ENCODE results near the gene SLC16A4.
"Not testable (repeated sequence)": the region's sequence is repeated elsewhere in the genome, so short reads cannot be mapped to it uniquely, and the experiment has no call there.

The SLC16A4 gene

DNA sequence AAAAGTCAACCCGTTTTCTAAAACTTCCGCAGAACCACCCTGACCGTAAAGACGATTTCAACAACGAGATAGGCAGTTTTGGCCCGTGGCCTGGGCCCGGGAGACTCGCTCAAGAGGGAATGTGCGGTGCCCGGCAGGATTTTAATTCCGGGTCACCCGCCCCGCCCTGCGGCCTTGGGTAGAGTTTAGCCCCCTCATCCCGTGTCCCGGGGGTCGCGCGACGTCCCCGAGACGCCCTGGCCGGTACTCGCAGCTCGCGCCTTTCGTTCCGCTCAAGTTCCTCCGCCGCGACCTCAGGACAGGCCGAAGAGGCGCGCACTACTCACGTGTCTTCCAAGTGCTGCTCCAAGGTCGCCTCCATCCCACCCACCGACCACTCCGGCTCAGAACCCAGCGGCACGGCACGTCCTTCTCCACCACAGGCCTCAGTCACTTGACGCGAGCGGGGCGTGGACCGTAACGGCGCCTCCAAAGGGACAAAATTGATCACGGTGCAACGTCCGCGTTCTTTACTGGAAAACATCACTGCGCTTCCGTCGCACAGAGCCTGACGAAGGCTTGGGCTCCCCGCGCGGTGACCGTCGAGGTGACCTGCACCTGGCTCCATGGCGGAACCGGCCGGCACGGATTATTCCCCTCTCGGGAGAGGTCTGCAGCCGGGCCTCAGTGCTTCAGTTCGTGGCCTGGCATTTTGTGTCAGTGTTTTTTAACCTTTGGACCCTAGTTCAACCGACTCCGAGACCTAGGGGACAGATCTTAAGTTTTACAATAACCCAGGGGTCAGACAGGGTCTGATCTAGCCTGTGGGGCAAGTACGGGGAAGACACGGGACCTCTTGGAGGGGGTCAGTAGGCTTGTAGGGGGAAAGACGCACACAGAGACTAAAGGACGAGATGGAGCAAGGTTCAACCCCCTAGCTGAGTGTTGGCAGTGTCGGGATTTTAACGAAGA, 16.7 kb upstream of the SLC16A4 start, which contains the start of gene LAMTOR5:
LAMTOR5 (minus strand) TSS at position 435 of the 951 bp plus-strand sequence; CDS start at position 361, 74 bp downstream.
- DNase-seq, result peak; percentile 81 to 91

DNA sequence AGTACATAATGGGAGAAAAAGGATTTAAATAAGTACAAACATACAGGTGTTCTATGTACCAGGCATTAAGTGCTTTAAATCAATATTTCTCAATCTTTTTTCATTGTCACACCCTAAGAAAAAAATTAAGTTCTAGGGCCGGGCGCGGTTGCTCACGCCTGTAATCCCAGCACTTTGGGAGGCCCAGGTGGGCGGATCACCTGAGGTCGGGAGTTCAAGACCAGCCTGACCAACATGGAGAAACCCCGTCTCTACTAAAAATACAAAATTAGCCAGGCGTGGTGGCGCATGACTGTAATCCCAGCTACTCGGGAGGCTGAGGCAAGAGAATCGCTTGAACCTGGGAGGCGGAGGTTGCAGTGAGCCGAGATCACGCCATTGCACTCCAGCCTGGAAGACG, 15.6 kb upstream of the SLC16A4 start:
- DNase-seq, result not testable (repeated sequence)

DNA sequence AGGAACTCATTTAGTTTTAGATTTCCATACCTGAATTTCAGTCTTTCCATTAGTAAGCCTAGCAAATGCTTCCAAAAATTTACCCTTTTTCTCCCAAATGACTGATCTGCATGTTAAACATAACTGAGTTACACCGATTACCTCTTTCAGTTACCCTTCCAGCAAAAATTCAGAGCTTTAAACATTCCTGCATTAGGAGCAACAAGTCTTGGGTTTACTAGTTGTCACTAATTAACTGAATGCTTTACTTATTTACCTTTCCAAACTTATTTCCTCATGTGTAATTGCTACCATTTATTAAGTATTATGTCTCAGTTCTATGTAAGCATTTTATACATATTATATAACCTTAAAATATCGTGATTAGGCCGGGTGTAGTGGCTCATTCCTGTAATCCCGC, 13.6 kb upstream of the SLC16A4 start:
- no peak for DNase-seq

DNA sequence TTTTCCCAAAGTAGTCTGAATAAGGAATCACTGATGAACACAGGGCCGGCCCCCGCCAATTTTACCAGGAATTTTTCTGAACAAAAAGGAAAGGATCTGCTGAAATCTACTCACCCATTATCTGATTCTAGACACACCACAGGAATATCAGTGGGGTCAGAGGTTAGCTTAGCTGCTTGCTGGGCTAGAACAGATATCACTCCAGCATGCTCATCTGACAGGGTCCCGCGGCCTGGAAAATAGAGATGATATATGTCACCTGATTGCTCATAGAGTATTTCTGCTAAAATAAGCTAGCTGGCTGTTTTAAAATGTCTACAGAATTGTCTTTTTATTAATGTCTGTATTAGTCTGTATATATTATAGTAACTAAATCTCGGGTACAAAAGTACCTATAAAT, 13.0 kb upstream of the SLC16A4 start:
- no peak for DNase-seq

DNA sequence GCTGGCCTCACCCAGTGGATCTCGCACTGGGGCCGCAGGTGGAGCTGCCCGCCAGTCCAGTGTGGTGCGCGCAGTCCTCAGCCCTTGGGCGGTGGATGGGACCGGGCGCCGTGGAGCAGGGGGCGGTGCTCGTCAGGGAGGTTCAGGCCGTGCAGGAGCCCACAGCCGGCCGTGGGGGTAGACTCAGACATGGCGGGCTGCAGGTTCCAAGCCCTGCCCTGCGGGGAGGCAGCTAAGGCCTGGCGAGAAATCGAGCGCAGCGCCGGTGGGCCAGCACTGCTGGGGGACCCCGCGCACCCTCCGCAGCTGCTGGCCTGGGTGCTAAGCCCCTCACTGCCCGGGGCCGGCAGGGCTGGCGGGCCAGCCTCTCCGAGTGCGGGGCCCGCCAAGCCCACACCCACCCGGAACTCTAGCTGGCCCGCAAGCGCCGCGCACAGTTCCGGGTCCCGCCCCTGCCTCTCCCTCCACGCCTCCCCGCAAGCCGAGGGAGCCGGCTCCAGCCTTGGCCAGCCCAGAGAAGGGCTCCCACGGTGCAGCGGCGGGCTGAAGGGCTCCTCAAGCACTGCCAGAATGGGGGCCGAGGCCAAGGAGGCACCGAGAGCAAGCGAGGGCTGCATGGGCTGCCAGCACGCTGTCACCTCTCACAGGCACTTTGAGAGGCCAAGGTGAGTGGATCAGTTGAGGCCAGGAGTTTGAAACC, 5.6 kb upstream of the SLC16A4 start:
- not testable (repeated sequence) for DNase-seq

DNA sequence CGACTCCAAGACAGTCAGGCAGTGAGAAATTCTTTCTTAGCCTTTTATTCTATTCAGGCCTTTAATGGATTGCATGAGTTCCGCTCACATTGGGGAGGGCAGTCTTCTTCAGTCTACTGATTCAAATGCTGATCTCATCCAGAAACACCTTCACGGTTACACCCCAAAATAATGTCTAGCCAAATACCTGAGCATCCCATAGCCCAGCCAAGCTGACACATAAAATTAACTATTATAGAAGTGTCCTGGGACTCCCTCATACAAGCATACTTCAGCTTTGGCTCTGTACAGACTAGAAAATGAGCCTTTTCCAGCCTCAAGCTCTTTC, 3.6 kb upstream of the SLC16A4 start:
- no peak for DNase-seq

DNA sequence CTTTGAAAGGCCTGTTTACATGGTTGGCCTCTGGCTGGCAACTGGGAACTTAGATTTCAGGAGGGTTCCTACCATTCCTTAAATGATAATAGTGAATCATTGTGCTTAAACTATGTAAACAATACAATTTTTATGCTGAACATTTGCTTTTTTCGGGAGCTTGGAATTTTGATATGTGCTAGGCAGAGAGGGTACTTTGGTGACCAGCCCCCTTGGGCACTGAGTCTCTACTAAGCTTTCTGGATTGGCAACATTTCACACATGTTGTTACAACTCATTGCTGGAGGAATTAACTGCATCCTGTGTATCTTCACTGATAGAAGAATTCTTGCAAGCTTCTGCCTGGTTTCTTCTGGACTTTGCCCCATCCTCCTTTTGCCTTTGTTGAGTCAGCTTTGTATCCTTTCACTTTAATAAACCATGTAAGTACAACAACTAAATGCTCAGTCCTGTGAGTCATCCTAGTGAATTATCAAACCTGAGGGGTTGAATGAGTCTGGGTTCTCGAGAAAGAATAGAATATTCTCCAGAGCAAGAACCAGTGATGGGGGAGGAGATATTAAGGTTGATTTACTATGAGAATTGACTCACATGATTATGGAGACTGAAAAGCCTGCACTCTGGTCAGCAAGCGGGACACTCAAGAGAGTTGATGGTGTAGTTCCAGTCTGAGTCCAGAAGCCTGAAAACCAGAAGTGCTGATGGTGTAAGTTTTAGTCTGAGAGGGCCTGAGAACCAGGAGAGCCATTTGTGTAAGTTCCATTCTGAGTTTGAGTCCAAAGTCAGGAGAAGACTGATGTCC, 3.1 kb upstream of the SLC16A4 start:
- no peak for DNase-seq

DNA sequence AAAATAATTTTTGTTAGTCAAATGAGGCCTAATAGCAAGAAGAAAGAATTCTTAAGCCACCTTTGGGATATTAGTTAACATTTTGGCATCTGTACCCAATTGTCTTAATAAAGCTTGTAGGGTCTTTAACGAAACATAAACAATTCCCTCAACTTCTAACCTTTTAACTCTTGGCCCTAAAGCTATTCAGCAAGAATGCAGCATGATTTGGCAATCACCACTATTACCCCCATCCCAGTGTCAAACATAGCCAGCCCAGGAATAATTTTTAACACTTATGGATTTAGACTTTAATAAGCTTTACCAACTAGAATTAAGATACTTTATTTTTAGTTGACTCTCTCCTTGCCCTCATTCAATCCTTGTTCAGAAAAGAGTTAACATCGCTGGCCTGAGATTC, 2.5 kb upstream of the SLC16A4 start:
- DNase-seq, result no peak

DNA sequence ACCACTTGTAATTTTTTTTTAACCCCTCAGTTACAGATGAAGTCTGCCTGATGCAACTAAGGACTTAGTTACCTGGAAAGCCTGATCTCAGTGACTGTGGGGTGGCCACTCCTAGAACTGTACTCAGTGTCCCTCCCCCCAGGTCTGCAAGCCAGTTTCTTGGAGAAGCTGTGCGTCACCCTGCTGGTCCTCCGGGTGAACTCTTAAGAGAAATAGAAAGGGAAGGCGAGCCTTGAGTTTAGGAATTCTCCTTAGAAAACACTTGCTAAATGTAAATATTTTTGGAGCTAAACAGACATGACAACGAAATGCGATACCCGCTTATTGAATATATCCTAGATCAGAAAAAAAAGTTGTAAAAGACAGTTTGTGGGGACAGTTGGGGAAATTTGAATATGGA, 730 bp downstream of the SLC16A4 start:
- no peak for DNase-seq

DNA sequence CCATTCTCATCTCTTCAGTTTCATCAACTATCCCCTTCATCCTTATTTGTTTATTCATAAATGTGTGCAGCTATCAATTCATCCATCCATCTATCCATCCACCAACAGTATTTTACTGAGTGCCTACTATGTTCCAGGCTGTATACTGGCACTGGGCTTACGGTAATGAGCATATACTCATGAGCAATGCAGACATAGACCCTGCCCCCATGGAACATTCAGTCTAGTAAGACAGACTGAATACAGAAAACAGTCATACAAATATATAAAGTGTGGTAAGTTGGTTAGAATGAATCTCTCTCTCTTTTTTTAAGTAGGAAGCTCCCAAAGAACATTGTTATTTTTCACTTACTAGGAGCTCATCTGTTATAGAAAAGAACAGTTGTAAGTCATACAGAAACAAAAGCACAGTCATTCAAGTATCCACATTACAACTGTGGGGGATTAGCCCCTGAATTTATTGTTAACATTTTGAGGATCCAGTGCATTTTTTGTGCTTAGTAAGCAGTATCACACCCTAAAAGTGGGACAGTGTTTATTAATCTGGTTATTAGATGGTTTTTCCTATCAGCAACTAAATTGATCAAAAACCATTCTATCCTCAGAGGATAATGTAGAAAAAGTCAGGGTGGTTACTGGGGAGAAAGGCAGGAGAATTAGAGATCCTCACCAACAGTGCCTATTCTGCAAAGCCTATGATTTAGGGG, 3.6 kb downstream of the SLC16A4 start:
- no peak for DNase-seq

DNA sequence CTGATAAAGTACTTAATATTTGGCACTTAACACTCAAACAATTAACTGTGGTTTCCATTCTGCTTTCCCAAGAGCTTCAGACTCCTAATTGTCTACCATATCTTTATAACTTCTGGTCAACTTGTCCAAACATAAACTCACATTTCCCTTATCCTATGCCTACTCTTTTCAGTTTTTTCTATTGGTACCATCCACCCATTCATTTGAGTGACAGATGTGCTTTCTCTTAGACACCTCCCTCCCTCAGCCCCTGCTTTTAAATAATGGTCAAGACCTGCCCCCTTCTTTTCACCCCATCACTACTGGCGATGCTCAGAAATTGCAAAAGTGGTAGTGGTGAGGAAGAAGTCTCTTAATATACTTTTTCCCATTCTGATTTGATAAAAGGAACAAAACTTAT, 5.5 kb downstream of the SLC16A4 start:
- DNase-seq, result no peak

DNA sequence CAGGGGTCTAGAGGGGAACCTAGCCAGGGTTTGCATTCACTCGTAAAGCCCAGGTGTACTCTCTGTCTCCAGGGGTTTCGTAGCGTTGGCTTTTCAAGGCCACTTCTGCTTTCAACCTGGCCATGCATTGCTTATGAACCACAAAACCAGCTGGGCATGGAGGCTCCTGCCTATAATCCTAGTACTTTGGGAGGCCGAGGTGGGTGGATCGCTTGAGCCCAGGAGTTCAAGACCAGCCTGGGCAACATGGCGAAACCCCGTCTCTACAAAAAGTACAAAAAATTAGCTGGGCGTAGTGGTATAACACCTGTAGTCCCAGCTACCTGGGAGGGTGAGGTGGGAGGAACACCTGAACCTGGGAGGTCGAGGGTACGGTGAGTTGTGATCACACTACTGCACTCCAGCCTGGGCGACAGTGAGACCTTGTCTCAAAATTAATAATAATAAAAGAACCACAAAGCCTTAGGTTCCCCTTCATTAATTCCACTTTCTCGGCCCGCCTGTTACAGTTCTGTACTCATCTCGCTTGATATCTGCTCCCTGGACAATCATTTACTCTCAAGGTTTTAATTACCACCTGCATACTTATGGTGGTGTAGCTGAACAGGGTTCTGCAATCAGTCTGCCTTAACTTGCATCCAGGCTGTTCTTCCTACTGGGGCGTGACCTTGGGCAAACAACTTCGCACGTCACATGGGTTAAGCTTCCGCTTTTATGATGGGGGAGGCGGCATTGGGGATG, 6.1 kb downstream of the SLC16A4 start:
- no peak for DNase-seq

DNA sequence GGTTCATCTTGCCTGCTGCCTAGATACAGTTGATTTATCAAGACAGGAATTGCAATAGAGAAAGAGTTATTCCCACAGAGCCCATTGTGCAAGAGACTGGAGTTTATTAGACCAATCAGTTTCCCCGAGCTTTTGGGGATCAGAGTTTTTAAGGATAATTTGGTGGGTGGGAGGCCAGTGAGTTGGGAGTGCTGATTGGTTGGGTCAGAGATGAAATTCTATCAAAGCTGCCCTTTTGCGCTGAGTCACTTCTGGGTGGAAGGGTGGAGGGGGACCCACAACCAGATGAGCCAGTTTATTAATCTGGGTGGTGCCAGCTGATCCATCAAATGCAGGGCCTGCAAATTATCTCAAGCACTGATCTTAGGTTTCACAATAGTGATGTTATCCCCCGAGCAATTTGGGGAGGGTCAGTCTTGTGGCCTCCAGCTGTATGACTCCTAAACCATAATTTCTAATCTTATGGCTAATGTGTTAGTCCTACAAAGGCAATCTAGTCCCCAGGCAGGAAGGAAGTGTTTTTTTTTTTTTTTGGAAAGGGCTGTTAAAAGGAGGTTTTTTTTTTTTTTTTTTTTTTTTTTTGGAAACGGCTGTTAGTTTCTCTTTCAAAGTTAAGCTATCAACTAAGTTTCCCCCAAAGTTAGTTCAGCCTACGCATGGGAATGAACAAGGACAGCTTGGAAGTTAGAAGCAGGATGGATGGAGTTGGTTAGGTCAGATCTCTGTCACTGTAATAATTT, 7.4 kb downstream of the SLC16A4 start:
- no peak for DNase-seq

DNA sequence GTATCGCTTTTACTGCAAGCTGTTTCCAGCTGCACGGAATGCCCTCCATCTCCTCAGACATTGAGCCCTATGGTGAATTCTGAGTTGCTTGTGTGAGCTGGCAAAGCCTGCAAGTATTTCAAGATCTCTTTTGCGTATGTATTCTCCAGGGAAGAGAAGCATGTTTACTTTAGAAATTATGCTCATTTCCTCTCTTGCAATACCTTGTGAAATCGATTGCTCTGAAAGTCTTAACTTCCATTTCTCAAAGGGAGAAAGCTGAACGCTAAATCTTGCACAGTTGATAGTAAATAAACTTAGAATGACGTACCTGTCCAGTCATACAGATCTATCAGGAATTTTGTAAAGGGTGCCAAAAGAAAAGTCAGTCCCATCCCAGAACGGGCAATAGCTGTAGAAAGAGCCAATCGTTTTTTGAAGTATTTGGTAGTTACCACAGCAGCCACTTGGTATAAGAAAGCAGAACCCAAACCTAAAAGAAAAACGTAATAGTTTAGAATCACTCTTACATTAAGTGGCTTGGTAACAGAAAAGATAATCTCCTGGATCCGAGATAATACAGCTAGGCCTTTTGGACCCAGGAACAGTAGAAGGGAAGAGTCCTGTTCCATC, 10.0 kb downstream of the SLC16A4 start:
- no peak for DNase-seq

DNA sequence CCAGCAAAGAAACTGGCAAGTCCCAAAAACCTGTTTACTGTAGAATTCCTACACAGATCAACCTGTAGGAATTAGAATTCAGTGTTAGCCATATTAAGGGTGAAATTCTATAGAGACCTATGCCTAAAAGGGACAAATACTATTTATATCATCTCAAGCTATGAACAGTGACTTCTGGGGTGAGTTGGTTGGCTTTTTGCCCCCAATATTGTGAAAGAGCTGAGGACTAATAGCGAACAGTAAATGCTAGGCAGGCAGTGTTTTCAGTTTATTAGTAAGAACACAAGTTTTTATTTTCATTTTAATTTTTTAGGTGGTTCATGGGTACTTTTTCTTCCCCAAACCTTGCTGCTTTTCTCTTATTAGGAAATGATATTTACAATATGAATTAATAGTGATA, 15.3 kb downstream of the SLC16A4 start:
- no peak for DNase-seq

DNA sequence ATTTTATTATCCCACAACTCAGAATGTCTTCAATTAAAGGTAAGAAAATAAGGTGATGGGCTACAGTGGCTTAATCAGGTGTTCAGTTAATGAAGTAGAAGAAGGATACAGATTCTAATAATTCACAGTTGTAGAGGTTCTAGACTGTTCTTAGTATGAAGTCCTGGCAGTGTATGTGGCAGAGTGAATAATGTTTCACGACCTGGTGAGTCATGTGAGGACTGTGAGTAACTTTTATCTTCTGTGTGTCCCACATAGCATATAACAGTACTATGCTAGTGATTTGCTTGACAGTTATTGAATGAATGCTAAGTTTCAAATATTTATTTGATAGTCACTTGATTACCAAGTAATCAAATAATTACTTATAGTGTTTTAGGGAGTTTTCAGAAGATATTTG, 20.0 kb downstream of the SLC16A4 start:
- no peak for DNase-seq

DNA sequence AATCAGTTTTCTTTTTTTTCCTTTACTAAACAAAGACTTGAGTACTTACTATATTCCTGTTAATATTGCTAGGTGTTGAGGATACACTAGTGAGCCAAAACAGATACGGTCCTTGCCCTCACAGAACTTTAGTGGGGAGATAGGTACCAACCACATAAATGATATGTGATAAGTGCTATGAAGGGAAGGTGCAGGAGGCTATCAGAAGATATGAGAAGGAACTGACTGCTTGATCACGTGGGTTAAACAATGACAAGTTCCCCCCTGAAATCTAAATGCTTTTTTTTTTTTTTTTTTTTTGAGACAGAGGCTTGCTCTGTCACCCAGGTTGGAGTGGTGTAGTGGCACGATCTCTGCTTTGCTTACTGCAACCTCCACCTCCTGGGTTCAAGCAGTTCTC, 26.6 kb downstream of the SLC16A4 start:
- DNase-seq, result no peak

DNA sequence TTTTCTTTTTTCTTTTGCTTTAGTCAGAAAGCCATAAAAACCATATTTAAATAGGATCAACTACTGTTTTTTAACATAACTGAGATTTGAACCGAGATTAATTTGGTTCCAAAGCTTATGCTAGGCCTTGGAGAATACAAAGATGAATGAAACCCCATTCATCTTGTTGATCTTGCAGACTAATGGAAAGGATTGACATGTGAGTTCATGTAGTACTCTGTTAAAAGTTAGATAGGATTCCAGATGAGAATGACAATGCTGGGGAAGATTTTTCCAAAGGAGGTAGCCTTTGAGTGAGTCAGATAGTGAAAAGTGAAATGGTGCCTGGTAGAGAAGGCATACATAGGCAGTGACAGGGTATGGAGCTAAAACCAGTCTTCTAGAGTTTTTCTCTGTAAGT, 29.0 kb downstream of the SLC16A4 start:
- no peak for DNase-seq

DNA sequence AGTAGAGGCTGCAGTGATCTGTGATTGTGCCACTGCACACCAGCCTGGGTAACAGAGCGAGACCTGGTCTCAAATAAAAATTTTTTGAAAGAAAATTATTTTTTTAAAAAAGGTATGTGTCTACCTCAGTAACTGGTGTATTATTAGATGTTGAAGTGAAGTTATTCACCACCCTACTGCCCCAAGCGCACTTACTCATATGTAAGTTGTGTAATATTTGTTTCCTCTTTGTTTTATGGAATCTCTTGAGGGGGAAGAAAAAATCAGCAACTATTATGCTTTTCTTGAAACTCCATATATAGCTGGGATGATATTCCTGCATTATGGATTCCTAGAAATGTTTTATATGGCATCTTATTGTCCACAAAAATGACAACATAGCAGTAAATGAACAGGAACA, 30.4 kb downstream of the SLC16A4 start:
- no peak for DNase-seq

DNA sequence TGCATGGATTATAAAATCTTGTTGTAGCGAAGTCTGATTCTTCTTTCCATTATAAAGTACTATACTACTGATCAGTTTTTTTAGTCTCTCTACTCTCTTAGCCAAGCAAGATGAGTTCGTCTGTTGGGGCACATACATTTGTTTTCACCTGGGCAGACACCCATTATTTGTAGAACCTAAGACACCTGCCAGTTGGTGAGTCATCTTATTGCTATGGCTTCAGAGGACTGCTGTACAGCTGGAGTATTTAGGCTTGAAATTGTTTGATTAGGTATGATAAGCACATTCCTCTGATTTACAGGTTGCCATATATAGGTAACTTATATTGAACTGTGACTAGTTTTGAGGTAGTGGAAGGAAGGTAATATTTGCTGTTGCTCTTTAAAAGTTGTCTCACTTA, 34.4 kb downstream of the SLC16A4 start:
- no peak for DNase-seq

DNA sequence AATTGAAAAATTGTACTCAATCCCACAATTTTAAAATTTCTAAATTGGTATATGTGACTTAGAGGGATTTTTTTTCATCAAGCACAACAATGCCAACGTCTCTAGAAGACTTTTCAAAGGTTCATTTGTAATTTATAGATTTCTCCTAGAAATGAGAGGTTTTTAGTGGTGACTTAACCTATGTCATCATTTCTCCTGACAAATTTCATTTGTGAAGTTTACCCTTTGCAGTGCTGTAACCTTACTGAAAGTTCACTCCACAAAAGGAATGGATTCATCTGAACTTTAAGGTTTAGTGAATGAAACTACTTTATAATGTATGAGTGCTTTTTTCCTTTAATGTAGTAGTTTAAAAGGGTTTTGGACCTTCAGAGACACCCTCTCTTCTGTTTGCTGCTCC, 35.5 kb downstream of the SLC16A4 start:
- no peak for DNase-seq

Data from activated CD4-positive, alpha-beta T cell treated with anti-CD3 and anti-CD28 coated beads for 4 hours (primary cell).